Skeletal muscle cell (primary cell): ENCODE results near the gene MRTFB.
"Not testable (repeated sequence)": the region's sequence is repeated elsewhere in the genome, so short reads cannot be mapped to it uniquely, and the experiment has no call there.

Source experiments
- DNase-seq: peaks from one replicate; pipeline ENCODE4 v3.0.0-alpha.2; 2010; ENCODE audit warnings: low read depth
- H3K4me3 ChIP-seq: 2 replicates; pipeline ENCODE4 v1.5.1; 2011; ENCODE audit warnings: low read depth, mild to moderate bottlenecking, control low read depth, low read length, moderate library complexity

MRTFB gene

GRCh38 chr16:14172200-14172809 lies 101.2 kb downstream of the MRTFB start:
- no peak overlapping the region for H3K4me3 ChIP-seq
- peak; percentile 43 for DNase-seq

- H3K4me3 ChIP-seq = no peak overlapping the region
- no peak for DNase-seq
Observed at GRCh38 chr16:14175086-14175485, 104.0 kb downstream of the MRTFB start.

- no peak overlapping the region for H3K4me3 ChIP-seq
- no peak for DNase-seq
Observed at GRCh38 chr16:14177704-14178103, 106.6 kb downstream of the MRTFB start.

- no peak for DNase-seq
- H3K4me3 ChIP-seq = no peak overlapping the region
Observed at GRCh38 chr16:14179116-14179515, 108.0 kb downstream of the MRTFB start.

DNA sequence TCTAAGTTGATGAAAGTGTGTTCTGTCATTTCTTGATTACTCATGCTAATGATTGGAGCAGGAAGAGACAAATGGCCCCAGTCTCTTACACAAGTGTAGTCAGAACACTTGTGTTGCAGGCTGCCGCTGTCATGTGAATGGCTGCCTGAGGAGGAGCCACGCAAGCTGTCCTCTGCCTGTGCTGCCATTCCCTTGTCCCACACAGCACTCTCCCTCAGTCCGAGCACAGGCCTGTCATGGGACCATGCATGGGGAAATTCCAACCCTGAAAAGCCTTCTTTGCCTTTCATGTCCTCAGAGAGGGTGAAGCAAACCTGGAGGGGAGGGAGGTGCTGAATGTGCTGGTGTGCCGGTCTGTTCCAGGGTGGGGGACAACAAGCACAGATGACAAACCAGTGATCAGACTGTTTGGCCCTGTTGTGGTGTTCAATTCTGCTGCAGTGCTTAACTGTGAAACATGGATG lies 109.4 kb downstream of the MRTFB start:
- no peak overlapping the region for H3K4me3 ChIP-seq
- no peak for DNase-seq

DNA sequence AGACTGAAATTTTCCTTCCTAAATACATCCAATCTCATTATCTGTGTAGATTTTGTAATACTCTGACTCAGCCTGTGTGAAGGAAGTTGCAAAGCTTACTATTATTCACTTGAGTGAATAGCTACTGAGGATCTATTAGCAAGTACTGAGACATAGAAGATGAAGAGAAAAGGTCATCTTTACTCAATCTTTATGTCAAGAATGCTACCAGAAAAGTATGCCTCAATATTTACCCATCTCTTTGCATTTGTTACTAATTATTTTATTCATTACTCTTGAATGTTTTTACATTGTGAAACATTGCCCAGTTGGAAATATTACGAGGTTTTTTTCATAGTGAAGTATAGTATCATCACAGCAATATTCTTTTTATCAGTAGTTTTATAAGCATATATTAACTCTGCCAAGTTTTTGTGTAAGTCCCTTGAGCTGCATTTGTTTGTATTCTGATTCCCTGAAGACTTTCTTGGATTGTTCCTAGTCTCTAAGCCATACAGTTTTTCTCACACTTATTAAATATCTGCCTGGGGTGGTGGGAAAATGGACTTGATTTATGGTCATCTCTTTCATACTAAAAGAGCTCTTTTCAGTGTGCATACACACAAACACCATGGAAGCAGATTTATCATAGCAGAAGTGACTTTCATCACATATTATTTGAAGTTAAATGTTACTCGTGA lies 110.4 kb downstream of the MRTFB start:
- DNase-seq = peak; percentile 77

DNA sequence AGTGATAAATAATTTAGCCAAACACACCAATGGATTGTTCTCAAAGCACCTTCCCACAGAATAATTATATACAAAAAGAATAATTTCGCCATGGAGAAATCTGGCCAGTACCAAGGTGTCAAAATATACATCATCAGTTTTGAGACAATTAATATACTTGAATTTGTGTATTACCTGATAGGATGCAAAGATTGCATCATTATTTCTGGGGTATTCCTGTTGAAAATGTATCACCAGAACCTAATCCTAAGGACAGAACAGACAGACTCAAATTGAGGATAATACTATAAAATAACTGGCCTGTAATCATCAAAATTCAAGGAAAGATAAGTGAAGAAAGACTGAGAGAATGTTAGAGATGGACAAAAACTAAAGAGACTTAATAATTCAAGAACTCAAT lies 111.9 kb downstream of the MRTFB start:
- no peak overlapping the region for H3K4me3 ChIP-seq
- DNase-seq = no peak

More for the DNA sequence above, 110.4 kb downstream of the MRTFB start:
- H3K4me3 ChIP-seq = no peak overlapping the region

GRCh38 chr16:14183962-14184361 lies 112.8 kb downstream of the MRTFB start:
- not testable (repeated sequence) for H3K4me3 ChIP-seq, DNase-seq

DNA sequence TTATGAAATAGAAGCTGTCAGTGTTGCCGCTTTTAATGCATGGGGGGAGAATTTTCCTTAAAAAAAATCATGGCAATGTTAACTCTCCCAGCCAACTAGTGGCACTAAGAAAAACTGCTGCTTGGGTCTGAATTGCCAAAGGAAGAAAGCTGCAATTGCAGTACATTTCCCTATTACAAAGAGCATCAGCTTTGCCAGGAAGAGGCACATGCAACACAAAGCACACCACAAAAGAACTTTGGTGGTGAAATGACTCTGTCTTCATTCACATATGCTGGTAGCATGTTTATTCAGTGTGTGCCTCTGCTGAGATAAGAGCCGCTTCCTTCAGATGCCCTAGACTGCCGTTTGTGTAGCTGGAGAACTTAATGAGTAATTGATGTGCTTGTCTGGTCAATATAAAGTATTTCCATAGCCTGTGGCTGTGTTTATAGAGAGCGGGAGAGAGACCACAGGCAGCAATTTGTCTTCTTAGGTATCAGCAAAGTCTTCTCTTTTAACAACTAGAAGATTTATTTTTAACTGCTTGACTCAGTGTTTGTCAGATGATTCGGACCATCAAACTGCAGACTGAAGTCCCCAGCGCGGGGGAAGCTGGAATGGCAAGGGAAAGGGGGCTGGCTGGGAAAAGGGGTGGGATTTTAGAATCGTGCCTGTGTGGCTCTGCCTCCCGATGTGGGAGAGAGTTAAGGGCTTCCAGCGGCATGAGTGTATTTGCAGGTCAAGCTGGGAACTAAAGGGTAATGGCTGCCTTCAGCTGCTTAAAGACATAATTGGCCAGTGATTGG lies 115.1 kb downstream of the MRTFB start:
- DNase-seq = peak; percentile 72
- H3K4me3 ChIP-seq = peak overlapping the region; percentile 51

- peak overlapping the region; percentile 51 for H3K4me3 ChIP-seq
- no peak for DNase-seq
Observed at GRCh38 chr16:14186795-14187221, 115.7 kb downstream of the MRTFB start.

- no peak for DNase-seq
- H3K4me3 ChIP-seq = peak overlapping the region; percentile 51
Observed at GRCh38 chr16:14187517-14188338, 116.6 kb downstream of the MRTFB start.

- no peak for DNase-seq
- no peak overlapping the region for H3K4me3 ChIP-seq
Observed at GRCh38 chr16:14193316-14193871, 122.3 kb downstream of the MRTFB start.

DNA sequence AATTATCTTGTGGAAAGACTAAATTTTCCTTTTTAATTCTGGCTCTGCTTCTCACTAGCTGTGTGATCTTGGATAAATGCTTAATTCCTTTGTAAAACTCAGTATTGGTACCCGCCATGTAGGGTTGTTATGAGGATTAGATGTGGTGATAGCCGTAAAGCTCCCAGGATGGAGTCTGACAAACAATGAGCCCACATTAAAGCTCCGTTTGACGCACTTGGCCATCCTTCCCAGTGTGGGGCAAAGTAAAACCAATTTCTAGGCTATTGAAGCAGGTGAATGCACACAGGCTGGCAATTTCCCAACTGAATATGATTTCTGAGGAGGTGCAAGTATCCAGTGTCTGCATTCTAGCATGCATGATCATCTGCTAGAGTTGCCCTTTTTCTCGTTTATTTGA lies 123.6 kb downstream of the MRTFB start:
- no peak for DNase-seq
- no peak overlapping the region for H3K4me3 ChIP-seq

- no peak for DNase-seq
- H3K4me3 ChIP-seq = no peak overlapping the region
Observed at GRCh38 chr16:14196011-14196410, 124.9 kb downstream of the MRTFB start.

DNA sequence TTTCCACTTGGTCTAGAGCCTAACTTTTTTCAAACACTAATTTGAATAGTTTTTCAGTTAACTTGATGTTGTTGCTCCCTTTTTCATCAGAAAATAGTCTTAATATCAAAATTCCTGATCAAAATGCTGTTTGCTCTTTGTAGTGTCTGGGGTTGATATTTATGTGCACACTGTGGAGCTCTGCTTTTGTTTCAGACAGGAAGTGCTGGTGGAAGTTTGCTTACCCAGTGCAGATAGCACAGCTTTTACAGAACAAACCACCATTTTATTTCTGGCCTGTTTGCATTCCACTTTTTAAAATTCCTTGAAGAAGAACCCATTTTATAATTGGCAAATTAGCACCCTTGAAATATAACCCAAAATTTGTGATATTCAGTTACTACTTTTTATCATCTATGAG lies 125.4 kb downstream of the MRTFB start:
- no peak overlapping the region for H3K4me3 ChIP-seq
- DNase-seq = no peak

DNA sequence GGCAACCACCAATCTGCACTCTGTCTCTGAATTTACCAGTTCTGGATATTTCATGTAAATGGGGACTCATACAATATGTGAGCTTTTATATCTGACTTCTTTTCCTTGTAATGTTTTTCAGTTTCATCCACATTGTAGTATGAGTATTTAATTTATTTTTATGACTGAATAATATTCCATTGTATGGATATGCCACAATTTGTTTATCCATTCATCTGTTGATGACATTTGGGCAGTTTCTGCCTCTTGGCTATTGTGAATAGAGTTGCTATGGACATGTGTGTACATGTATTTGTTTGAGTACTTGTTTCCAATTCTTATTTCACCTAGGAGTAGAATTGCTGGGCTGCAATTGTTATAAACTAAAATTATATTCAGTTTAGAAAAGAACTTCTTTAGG lies 126.9 kb downstream of the MRTFB start:
- H3K4me3 ChIP-seq = no peak overlapping the region
- no peak for DNase-seq

GRCh38 chr16:14198572-14198971 lies 127.5 kb downstream of the MRTFB start:
- H3K4me3 ChIP-seq = no peak overlapping the region
- DNase-seq = no peak

DNA sequence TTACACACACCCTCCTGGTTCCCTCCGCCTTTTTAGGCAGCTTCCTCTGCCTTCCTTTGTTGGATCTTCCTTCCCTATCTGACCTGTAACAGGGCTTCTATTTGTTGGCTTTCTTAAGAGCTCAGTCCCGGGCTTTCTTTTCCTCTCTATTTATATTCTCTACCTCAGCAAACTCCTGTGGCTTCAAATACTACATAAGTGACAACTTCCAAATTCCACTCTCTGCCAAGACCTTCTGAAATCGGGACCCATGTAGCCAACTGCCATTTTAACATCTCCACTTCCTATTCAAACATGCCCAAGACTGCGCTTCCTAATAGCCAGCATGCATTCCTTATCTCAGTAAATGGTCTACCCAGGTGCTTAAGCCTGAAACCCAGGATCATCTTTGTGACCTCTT lies 128.1 kb downstream of the MRTFB start:
- H3K4me3 ChIP-seq = no peak overlapping the region
- DNase-seq = no peak

- DNase-seq = no peak
- no peak overlapping the region for H3K4me3 ChIP-seq
Observed at GRCh38 chr16:14199624-14200023, 128.5 kb downstream of the MRTFB start.
